Psoas muscle (tissue), 8 donors: ENCODE measurements around the gene PRRC2A. TPM values are rescaled to one million over a fixed set of nuclear protein-coding genes. Genes with fewer than 3 reads are reported as not detected.

Source experiments
- ATAC-seq, 4 donors: fragments of 200-7000 bp; cut with Tn5 transposase; one replicate each; pipeline ENCODE4 v1.9.1; 2020; ENCODE audit warnings: moderate library complexity in 3 of 4, mild to moderate bottlenecking in 2 of 4
- DNase-seq, 2 donors: peaks; one replicate each; pipeline ENCODE4 v3.0.0-alpha.2; 2020
- H3K27ac ChIP-seq: fragments of 200-600 bp; one replicate; pipeline ENCODE4 v1.8.0; 2022
- H3K27me3 ChIP-seq, 3 donors: fragments of 200-600 bp in 1 of 3; one replicate each; pipeline versions ENCODE4 v1.6.1 to v1.8.0; 2013 to 2022; ENCODE audit warnings: low read length in 2 of 3, mild to moderate bottlenecking in 2 of 3, moderate library complexity in 1 of 3; ENCODE audit not compliant: insufficient read depth in 3 of 3
- H3K36me3 ChIP-seq, 2 donors: fragments of 200-600 bp in 1 of 2; one replicate each; pipeline versions ENCODE4 v1.6.1 to v1.8.0; 2013 to 2022; ENCODE audit warnings: low read depth in 1 of 2, mild to moderate bottlenecking in 1 of 2, moderate library complexity in 1 of 2; ENCODE audit not compliant: insufficient read depth in 1 of 2
- H3K4me1 ChIP-seq: fragments of 200-600 bp; one replicate; pipeline ENCODE4 v1.8.0; 2022
- H3K4me3 ChIP-seq: fragments of 200-600 bp; one replicate; pipeline ENCODE4 v1.8.0; 2022; ENCODE audit warnings: mild to moderate bottlenecking
- H3K9me3 ChIP-seq: fragments of 200-600 bp; one replicate; pipeline ENCODE4 v1.8.0; 2022
- CTCF ChIP-seq: fragments of 200-600 bp; IDR thresholded peaks from one replicate; pipeline ENCODE4 v1.8.0; 2022; ENCODE audit warnings: antibody characterized with exemption
- WGBS, 3 donors: extraction: QIAGEN DNeasy Blood & Tissue Kit; methylation state at CpG; one replicate each; pipeline versions ENCODE4 v1.1.6 to v1.1.7; 2013; 5-methylcytosine and 5-hydroxymethylcytosine counted together
- intact Hi-C, 2 donors: fragments of 100-400 bp; cut with DNase I; formaldehyde crosslinking; loops; one replicate each; pipeline versions ENCODE4 v1.11.0 to v1.14.2; 2022
- polyA plus RNA-seq, 3 donors: library from polyadenylated mRNA; stranded (reverse); fragments of 200-250 nt; gene quantifications; one replicate each; pipeline ENCODE4 v1.2.3, GENCODE V29; 2013
- total RNA-seq, 4 donors: library from RNA; stranded (reverse); fragmentation: NEBNext Ultra II Directional in 2 of 4; extraction: Animal tissue kit (Norgen Biotek cat#: 25700) in 2 of 4; gene quantifications; one replicate each; pipeline versions ENCODE4 v1.2.1 to v1.2.4, GENCODE V29; 2021 to 2023
- donor health status: healthy with polysubstance abuse.
- donor health status: DM: no; HTN: no; CAD: no; lungs with moderate emphysema.
- donor health status: Bipolar disorder and iron deficiency.
- donor health status: healthy.
- donor health status: DM: yes; HTN: yes; CAD: no.
- donor health status: DM: no; HTN: no; CAD: no.
- donor health status: DM: no; HTN: no; CAD: no.
- donor health status: DM: yes; HTN: yes; CAD: no.

The PRRC2A gene
- total and polyA plus RNA-seq, 7 donors, result 60.2 to 119 (median 81.4) TPM

- no peak for TF ChIP-seq CTCF
- no peak for ATAC-seq
- no peaks in the 10 kb centered on the region for H3K36me3 ChIP-seq
- peak overlapping the region; percentile 89 for H3K4me3 ChIP-seq
- no peaks in the 10 kb centered on the region for H3K4me1 ChIP-seq
- H3K9me3 ChIP-seq, result no peaks in the 10 kb centered on the region
- DNase-seq, result no peak
- WGBS, 3 donors, result 34 to 41% (median 37%) methylated on average over 11 of the region's 11 CpGs
- peak overlapping the region; percentile 75 for H3K27ac ChIP-seq
- intact Hi-C loops, result loop anchor here (2.0 to 5.0 kb wide), 3 partner anchors 16 to 33 kb away; partner anchors contain the start of genes ATP6V1G2 (in 2 of the 2) and NFKBIL1 (in 2 of the 2)
- H3K27me3 ChIP-seq, result no peaks in the 10 kb centered on the region
Observed at GRCh38 chr6:31580438-31580740, 40.1 kb upstream of the PRRC2A start.

GRCh38 chr6:31580807-31581433 is 39.6 kb upstream of the PRRC2A start:
- no peaks in the 10 kb centered on the region for H3K4me1 ChIP-seq
- TF ChIP-seq CTCF, result peak; percentile 97
- intact Hi-C loops, result loop anchor here (2.0 to 5.0 kb wide), 3 partner anchors 16 to 34 kb away; partner anchors contain the start of genes ATP6V1G2 (in 2 of the 2) and NFKBIL1 (in 2 of the 2)
- peak overlapping the region; percentile 75 for H3K27ac ChIP-seq
- no peaks in the 10 kb centered on the region for H3K36me3 ChIP-seq
- peak overlapping the region; percentile 89 for H3K4me3 ChIP-seq
- DNase-seq (peak; percentile 91 to 95), ATAC-seq (peak; percentile 98 to 100 (median 99))
- no peaks in the 10 kb centered on the region for H3K9me3 ChIP-seq
- no peaks in the 10 kb centered on the region for H3K27me3 ChIP-seq
- WGBS, 3 donors, result 0 to 1% (median 0%) methylated on average over 49 to 62 of the region's 62 CpGs

- Histone ChIP-seq H3K27ac (peak overlapping the region; percentile 75), H3K27me3 (no peaks in the 10 kb centered on the region), H3K4me1 (no peaks in the 10 kb centered on the region), H3K4me3 (peak overlapping the region; percentile 89), H3K36me3 (no peaks in the 10 kb centered on the region), H3K9me3 (no peaks in the 10 kb centered on the region)
- TF ChIP-seq CTCF, result no peak
- peak; percentile 12 to 55 (median 24) for ATAC-seq
- DNase-seq, result no peak
- 24 to 30% (median 27%) methylated on average over 19 to 21 of the region's 21 CpGs for WGBS, 3 donors
- intact Hi-C loops, result loop anchor here (2.0 to 5.0 kb wide), 3 partner anchors 15 to 34 kb away; partner anchors contain the start of genes ATP6V1G2 (in 2 of the 2) and NFKBIL1 (in 2 of the 2)
Observed at GRCh38 chr6:31581434-31582229, 38.9 kb upstream of the PRRC2A start.

GRCh38 chr6:31582230-31582643 is 38.3 kb upstream of the PRRC2A start, which contains the start of gene LTB:
Gene LTB (minus strand): TSS chr6:31582424. CDS start chr6:31582417, 7 bp downstream.
- H3K4me1 ChIP-seq, result no peaks in the 10 kb centered on the region
- H3K36me3 ChIP-seq, result no peaks in the 10 kb centered on the region
- peak within 1 kb of the TSS; percentile 89 for H3K4me3 ChIP-seq
- WGBS, 3 donors, result 68 to 81% (median 79%) methylated on average over 3 of the region's 3 CpGs
- H3K9me3 ChIP-seq, result no peaks in the 10 kb centered on the region
- TF ChIP-seq CTCF, result no peak
- H3K27me3 ChIP-seq, result no peaks in the 10 kb centered on the region
- H3K27ac ChIP-seq, result peak within 1 kb of the TSS; percentile 75
- ATAC-seq, result no peak
- no peak for DNase-seq
- intact Hi-C loops, result loop anchor here (5.0 kb wide), 1 partner anchor 35 kb away; the partner anchor contains the start of genes ATP6V1G2 (in 2 of the 2) and NFKBIL1 (in 2 of the 2)
